DOHH2 (cell line): ENCODE results near the gene HHEX.

ENCODE experiments used
- H3F3A ChIP-seq: fragments of 200-600 bp; sonication (generic), shearing (Covaris generic); 2 replicates; pipeline ENCODE4 v1.6.0; 2016; ENCODE audit warnings: antibody characterized with exemption, mild to moderate bottlenecking; ENCODE audit not compliant: control insufficient read depth, insufficient read depth
- H3K27ac ChIP-seq: fragments of 200-600 bp; sonication (generic); 2 replicates; pipeline ENCODE4 v1.5.1; 2014; ENCODE audit warnings: low read depth, mild to moderate bottlenecking, low read length, moderate library complexity
- H3K27me3 ChIP-seq: fragments of 200-600 bp; sonication (generic); 2 replicates; pipeline ENCODE4 v1.6.1; 2014; ENCODE audit warnings: mild to moderate bottlenecking, low read length, mixed read lengths; ENCODE audit not compliant: control insufficient read depth
- H3K36me3 ChIP-seq: fragments of 200-600 bp; sonication (generic); 2 replicates; pipeline ENCODE4 v1.6.1; 2014; ENCODE audit warnings: mild to moderate bottlenecking, low read length, moderate library complexity, mixed read lengths; ENCODE audit not compliant: control insufficient read depth
- H3K4me1 ChIP-seq: fragments of 200-600 bp; sonication (generic); 2 replicates; pipeline ENCODE4 v1.6.1; 2014; ENCODE audit warnings: mild to moderate bottlenecking, low read length, mixed read lengths; ENCODE audit not compliant: control insufficient read depth
- H3K4me2 ChIP-seq: fragments of 200-600 bp; sonication (generic); 2 replicates; pipeline ENCODE4 v1.6.0; 2014; ENCODE audit warnings: mild to moderate bottlenecking, low read length, moderate library complexity
- H3K4me3 ChIP-seq: fragments of 200-600 bp; sonication (generic); 2 replicates; pipeline ENCODE4 v1.5.1; 2014; ENCODE audit warnings: mild to moderate bottlenecking, low read length, mixed read lengths
- H3K79me2 ChIP-seq: fragments of 200-600 bp; sonication (generic); 2 replicates; pipeline ENCODE4 v1.6.1; 2014; ENCODE audit warnings: mild to moderate bottlenecking, low read length, mixed read lengths; ENCODE audit not compliant: control insufficient read depth
- H3K9me2 ChIP-seq: fragments of 200-600 bp; sonication (generic); replicated peaks from 2 replicates; pipeline ENCODE4 v1.6.1; 2014; ENCODE audit warnings: mild to moderate bottlenecking, low read length, mixed read lengths; ENCODE audit not compliant: control insufficient read depth
- H3K9me3 ChIP-seq: fragments of 200-600 bp; sonication (generic); 2 replicates; pipeline ENCODE4 v1.6.1; 2014; ENCODE audit warnings: antibody characterized with exemption, low read length, mixed read lengths; ENCODE audit not compliant: control insufficient read depth, insufficient read depth
- H4K20me1 ChIP-seq: fragments of 200-600 bp; sonication (generic); 2 replicates; pipeline ENCODE4 v1.6.0; 2014; ENCODE audit warnings: low read depth, mild to moderate bottlenecking, antibody characterized with exemption, low read length, moderate library complexity; ENCODE audit not compliant: control insufficient read depth, insufficient read depth
- EZH2phosphoT487 ChIP-seq: fragments of 200-600 bp; sonication (generic); IDR thresholded peaks from 2 replicates; pipeline ENCODE4 v1.6.1; 2017; ENCODE audit warnings: borderline replicate concordance, mild to moderate bottlenecking, antibody characterized with exemption, low read length, moderate library complexity, mixed read lengths
- TF ChIP-seq, protein P1 (sequence below): fragments of 200-600 bp; sonication (generic); IDR thresholded peaks from one replicate; pipeline ENCODE4 v1.5.1; 2014; ENCODE audit warnings: antibody characterized with exemption, mild to moderate bottlenecking, low read depth, low read length; ENCODE audit not compliant: poor library complexity, severe bottlenecking

HHEX gene

DNA sequence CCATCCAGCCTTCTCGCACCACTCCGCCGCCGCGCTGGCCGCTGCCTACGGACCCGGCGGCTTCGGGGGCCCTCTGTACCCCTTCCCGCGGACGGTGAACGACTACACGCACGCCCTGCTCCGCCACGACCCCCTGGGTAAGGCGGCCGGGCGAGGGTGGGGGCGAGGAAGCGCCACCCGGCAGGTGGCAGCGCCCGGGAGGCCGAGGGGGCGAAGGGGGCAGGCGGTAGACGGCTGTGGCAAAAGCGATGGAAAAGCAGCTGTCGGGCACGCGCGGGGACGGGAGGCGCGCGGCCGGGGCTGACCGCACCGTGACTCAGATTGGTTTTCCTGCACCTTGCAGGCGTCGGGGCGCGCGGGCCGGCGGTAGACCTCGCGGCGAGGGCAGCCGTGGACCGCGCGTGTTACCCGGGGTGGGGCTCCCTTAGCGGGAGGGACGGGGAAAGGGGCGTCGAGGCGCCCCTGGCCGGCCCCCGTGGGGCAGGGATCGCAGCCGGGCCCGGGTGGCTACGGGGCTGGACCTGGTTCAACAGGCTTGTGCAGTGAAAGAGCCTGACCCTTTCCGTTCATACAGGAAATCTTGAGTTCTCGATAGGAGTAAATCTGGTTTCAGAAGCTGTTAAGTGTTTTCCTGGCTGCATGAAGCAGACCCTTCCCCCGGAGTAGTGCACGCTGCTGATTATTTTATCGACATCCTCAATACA lies 608 bp downstream of the HHEX start:
- Histone ChIP-seq H3K79me2 (no peaks in the 10 kb centered on the region), H3K4me1 (peaks cover 42% of the 10 kb centered on the region), H3K4me3 (peak overlapping the region; percentile 84), H3K27me3 (peaks cover 56% of the 10 kb centered on the region), H3K9me2 (no peaks in the 10 kb centered on the region), H3K4me2 (peak overlapping the region; percentile 97), H4K20me1 (0 out of 2 replicates have a peak, but pooled peaks cover 4% of the 10 kb centered on the region), H3K27ac (0 out of 2 replicates have a peak overlapping the region, but pooled peaks have one; percentile 3), H3K36me3 (peaks cover 8% of the 10 kb centered on the region), H3F3A (peaks cover 29% of the 10 kb centered on the region), H3K9me3 (no peaks in the 10 kb centered on the region)
- TF ChIP-seq EZH2phosphoT487, result peak; percentile 79; the same call in 1 of the 2 replicates
- TF ChIP-seq, protein P1, sequence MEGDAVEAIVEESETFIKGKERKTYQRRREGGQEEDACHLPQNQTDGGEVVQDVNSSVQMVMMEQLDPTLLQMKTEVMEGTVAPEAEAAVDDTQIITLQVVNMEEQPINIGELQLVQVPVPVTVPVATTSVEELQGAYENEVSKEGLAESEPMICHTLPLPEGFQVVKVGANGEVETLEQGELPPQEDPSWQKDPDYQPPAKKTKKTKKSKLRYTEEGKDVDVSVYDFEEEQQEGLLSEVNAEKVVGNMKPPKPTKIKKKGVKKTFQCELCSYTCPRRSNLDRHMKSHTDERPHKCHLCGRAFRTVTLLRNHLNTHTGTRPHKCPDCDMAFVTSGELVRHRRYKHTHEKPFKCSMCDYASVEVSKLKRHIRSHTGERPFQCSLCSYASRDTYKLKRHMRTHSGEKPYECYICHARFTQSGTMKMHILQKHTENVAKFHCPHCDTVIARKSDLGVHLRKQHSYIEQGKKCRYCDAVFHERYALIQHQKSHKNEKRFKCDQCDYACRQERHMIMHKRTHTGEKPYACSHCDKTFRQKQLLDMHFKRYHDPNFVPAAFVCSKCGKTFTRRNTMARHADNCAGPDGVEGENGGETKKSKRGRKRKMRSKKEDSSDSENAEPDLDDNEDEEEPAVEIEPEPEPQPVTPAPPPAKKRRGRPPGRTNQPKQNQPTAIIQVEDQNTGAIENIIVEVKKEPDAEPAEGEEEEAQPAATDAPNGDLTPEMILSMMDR, result peak; percentile 16

DNA sequence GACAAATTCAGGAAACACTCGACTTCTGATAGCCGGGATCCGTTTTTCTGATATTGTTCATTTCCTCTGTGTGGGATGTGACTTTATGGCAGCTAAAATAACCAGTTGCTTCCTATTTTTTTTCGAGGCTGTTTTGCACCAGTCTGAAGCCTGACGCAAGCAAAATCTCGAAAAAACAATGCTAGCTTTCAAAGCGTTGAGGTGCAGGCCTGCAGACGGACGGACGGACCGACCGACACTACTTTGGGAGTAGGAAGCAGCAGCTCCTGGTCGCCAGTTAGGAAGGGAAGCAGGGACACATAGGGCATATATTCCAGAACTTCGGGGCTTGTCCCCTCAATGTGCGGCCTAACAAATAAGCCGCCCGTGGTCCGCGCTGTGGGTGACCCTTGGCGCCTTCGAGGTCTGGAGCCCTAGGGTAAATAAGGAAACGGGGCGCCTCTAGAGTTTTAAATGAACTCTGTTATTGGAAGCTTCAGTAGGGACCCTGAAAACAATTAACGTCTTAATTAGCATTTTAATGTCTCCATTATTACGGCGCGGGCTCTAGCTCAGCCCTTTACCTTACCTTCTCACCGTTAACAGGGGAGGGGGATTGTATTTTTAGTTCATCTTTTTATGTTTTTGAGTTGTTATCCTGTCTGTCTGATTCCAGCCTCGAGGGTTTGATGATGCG lies 1.3 kb downstream of the HHEX start:
- Histone ChIP-seq H3K4me2 (peak overlapping the region; percentile 97), H3K9me3 (no peaks in the 10 kb centered on the region), H3K9me2 (no peaks in the 10 kb centered on the region), H3K27me3 (peaks cover 56% of the 10 kb centered on the region), H4K20me1 (0 out of 2 replicates have a peak, but pooled peaks cover 4% of the 10 kb centered on the region), H3K4me3 (peak overlapping the region; percentile 84), H3K36me3 (peaks cover 8% of the 10 kb centered on the region), H3K4me1 (peaks cover 42% of the 10 kb centered on the region), H3F3A (peaks cover 29% of the 10 kb centered on the region), H3K79me2 (no peaks in the 10 kb centered on the region), H3K27ac (0 out of 2 replicates have a peak overlapping the region, but pooled peaks have one; percentile 3)
- TF ChIP-seq, protein P1, result no peak
- no peak; the same call in 1 of the 2 replicates for TF ChIP-seq EZH2phosphoT487

DNA sequence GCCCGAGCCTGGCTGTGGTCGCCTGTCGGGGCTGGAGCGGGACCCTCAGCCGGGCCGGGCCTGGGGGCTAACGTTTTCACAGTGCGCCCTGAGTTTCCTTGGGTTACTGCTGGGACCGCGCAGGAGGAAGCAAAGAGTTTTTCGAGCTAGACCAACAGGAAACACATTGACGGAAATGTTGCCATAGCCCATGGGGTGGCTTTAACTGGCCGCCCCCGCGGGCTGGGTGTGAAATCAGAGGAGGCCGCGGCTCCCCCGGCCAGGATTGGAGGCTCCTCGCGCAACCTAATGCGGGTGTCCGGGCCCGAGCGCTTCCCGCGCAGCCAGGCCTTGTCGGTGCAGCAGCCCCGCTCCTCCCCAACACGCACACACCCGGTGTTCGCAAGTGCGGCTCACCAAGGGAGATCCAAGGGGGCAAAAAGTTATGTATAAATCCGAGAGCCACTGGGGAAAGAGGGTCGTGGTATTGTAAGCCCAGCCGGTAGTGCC lies 1.9 kb downstream of the HHEX start:
- Histone ChIP-seq H3K36me3 (peaks cover 8% of the 10 kb centered on the region), H3K27ac (no peak overlapping the region), H3K9me3 (no peaks in the 10 kb centered on the region), H3K27me3 (peaks cover 56% of the 10 kb centered on the region), H3K4me2 (peak overlapping the region; percentile 97), H3K9me2 (no peaks in the 10 kb centered on the region), H3K4me3 (peak overlapping the region; percentile 84), H4K20me1 (0 out of 2 replicates have a peak, but pooled peaks cover 4% of the 10 kb centered on the region), H3K4me1 (peaks cover 42% of the 10 kb centered on the region), H3F3A (peaks cover 29% of the 10 kb centered on the region), H3K79me2 (no peaks in the 10 kb centered on the region)
- TF ChIP-seq EZH2phosphoT487, result no peak; the same call in 1 of the 2 replicates
- TF ChIP-seq, protein P1, result no peak
